Activated T-helper 1 cell treated with anti-CD3 and anti-CD28 coated beads, Interleukin-12 subunit alpha, Interleukin-12 subunit beta, Interleukin-2, Interleukin-4 antibody, amounts not matched to agents 30 ng/mL and 10 ng/mL and 1 ng/mL, durations not matched to agents 14 hours and 24 hours and 36 hours (primary cell): ENCODE measurements around the gene ARHGAP28. TPM values are rescaled to one million over a fixed set of nuclear protein-coding genes. Genes with fewer than 3 reads are reported as not detected.
"Not testable (repeated sequence)": the region's sequence is repeated elsewhere in the genome, so short reads cannot be mapped to it uniquely, and the experiment has no call there.

Source experiments
- DNase-seq: peaks from one replicate; pipeline ENCODE4 v3.0.0; 2021; ENCODE audit warnings: low spot score
- H3K27ac Mint-ChIP-seq: one replicate; pipeline ENCODE4 v1.8.0; 2021; ENCODE audit warnings: mild to moderate bottlenecking, mixed read lengths
- H3K27me3 Mint-ChIP-seq: one replicate; pipeline ENCODE4 v1.8.0; 2022; ENCODE audit warnings: mild to moderate bottlenecking, moderate library complexity, mixed read lengths; ENCODE audit not compliant: insufficient read depth
- H3K36me3 Mint-ChIP-seq: one replicate; pipeline ENCODE4 v1.8.0; 2021; ENCODE audit warnings: low read depth, mixed read lengths
- H3K4me1 Mint-ChIP-seq: one replicate; pipeline ENCODE4 v1.8.0; 2021; ENCODE audit warnings: low read depth, mixed read lengths
- H3K4me3 Mint-ChIP-seq: one replicate; pipeline ENCODE4 v1.8.0; 2021; ENCODE audit warnings: mild to moderate bottlenecking, moderate library complexity, mixed read lengths
- H3K9me3 Mint-ChIP-seq: one replicate; pipeline ENCODE4 v1.8.0; 2021; ENCODE audit warnings: mixed read lengths
- intact Hi-C: fragments of 100-400 bp; cut with micrococcal nuclease; formaldehyde crosslinking; loops from one replicate; pipeline ENCODE4 v1.15.1; 2024
- total RNA-seq: library from RNA; stranded (reverse); gene quantifications from 2 replicates; pipeline ENCODE4 v1.2.3, GENCODE V29; 2022

Gene ARHGAP28
- total RNA-seq, 1 donor from 2014 or later: not detected

DNA sequence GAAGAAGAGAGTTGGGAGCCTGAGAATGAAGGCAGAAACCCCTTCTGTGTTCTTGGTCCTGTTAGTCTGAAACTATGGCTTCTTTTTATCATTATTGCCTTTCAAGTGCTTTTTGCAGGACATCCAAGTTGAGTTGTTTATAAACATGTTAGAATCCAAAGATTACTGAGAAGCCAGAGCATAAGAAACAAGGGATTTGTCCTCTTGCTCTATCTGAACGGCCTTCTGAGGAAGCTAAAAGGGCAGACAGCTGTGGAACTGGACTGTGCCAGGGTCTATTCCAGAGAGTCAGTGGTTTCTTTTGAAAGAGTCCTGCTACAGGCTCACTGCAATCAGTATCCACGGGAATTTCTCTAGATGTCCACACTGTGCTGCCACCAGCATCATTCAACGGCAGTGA is 86.6 kb downstream of the ARHGAP28 start:
- peaks cover 14% of the 10 kb centered on the region for H3K9me3 Mint-ChIP-seq
- no peaks in the 10 kb centered on the region for H3K4me1 Mint-ChIP-seq
- no peak overlapping the region for H3K4me3 Mint-ChIP-seq
- H3K27ac Mint-ChIP-seq: no peak overlapping the region
- H3K36me3 Mint-ChIP-seq: no peaks in the 10 kb centered on the region
- H3K27me3 Mint-ChIP-seq: no peaks in the 10 kb centered on the region
- DNase-seq: no peak
- intact Hi-C loops: no loop called here

DNA sequence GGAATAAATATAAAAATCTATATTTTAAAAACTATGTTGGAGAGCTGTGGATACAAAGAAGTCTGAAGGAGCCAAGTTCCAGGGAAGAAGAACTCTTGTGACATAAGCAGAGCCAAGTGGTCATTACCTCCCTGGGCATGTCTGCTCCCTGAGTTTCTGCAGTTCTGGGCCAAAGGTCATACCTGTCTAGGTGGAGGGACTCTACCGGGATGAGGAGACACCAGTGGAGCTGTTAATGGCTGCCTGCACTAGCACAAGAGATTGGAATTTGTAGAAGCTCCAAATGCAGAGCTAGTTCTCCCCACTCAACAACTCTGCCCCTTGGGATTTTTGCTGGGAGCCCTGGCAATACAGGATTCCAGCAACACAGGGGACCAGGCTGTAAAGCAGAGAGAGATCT is 89.8 kb downstream of the ARHGAP28 start:
- Mint-ChIP-seq H3K27me3 (no peaks in the 10 kb centered on the region), H3K36me3 (no peaks in the 10 kb centered on the region), H3K4me3 (no peak overlapping the region), H3K4me1 (no peaks in the 10 kb centered on the region), H3K9me3 (peaks cover 12% of the 10 kb centered on the region), H3K27ac (no peak overlapping the region)
- DNase-seq: no peak
- intact Hi-C loops: no loop called here

DNA sequence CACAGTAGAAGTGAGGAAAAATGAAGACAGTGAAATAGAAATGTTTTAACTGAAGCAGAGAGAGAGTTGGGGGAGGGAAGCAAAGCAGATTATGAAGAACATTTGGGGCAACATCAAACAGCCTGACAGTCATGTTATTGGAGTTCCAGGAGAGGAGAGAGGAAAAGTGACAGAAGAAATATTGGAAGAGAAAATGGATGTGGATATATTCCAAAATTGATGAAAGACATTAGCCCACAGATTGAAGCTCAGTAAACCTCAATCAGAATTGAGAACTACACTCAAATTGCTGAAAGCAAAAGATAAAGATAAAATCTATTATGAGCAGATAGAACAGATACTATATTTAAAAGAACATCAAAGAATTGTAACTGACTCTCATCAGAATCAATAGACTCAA is 90.8 kb downstream of the ARHGAP28 start:
- H3K27ac Mint-ChIP-seq: no peak overlapping the region
- intact Hi-C loops: no loop called here
- no peak overlapping the region for H3K4me3 Mint-ChIP-seq
- DNase-seq: no peak
- no peaks in the 10 kb centered on the region for H3K36me3 Mint-ChIP-seq
- H3K9me3 Mint-ChIP-seq: peaks cover 14% of the 10 kb centered on the region
- H3K4me1 Mint-ChIP-seq: no peaks in the 10 kb centered on the region
- H3K27me3 Mint-ChIP-seq: no peaks in the 10 kb centered on the region

DNA sequence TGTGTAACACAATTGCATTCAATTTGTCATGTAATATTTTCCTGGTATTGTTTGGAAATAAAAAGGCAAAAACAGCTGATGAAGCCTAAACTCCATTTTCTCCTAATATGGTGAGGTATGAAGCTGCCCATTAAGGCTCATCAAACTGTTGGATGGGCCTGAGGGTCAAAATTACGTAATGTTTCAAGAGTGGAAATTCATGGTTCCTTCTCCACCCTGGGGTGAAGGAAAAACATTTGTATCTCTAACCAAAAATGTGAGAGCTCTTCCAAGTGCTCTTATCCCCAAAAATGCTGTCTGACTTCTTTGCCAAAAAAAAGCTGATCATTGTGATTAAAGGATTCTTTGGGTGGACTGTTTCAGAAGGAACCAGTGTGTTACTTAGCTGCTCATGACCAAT is 91.8 kb downstream of the ARHGAP28 start:
- no peaks in the 10 kb centered on the region for H3K4me1 Mint-ChIP-seq
- no peak overlapping the region for H3K4me3 Mint-ChIP-seq
- DNase-seq: no peak
- H3K27ac Mint-ChIP-seq: no peak overlapping the region
- H3K36me3 Mint-ChIP-seq: no peaks in the 10 kb centered on the region
- no peaks in the 10 kb centered on the region for H3K27me3 Mint-ChIP-seq
- intact Hi-C loops: no loop called here
- peaks cover 9% of the 10 kb centered on the region for H3K9me3 Mint-ChIP-seq

DNA sequence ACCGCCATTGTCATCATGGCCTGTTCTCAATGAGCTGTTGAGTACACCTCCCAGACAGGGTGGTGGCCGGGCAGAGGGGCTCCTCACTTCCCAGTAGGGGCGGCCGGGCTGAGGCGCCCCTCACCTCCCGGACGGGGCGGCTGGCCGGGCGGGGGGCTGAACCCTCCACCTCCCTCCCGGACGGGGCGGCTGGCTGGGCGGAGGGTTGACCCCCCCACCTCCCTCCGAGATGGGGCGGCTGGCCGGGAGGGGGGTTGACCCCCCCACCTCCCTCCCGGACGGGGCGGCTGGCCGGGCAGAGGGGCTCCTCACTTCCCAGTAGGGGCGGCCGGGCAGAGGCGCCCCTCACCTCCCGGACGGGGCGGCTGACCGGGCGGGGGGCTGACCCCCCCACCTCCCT is 97.6 kb downstream of the ARHGAP28 start:
- H3K27ac Mint-ChIP-seq, H3K36me3 Mint-ChIP-seq, H3K4me1 Mint-ChIP-seq, DNase-seq, intact Hi-C loops, H3K27me3 Mint-ChIP-seq, H3K4me3 Mint-ChIP-seq: not testable (repeated sequence)
- peaks cover 11% of the 10 kb centered on the region for H3K9me3 Mint-ChIP-seq

DNA sequence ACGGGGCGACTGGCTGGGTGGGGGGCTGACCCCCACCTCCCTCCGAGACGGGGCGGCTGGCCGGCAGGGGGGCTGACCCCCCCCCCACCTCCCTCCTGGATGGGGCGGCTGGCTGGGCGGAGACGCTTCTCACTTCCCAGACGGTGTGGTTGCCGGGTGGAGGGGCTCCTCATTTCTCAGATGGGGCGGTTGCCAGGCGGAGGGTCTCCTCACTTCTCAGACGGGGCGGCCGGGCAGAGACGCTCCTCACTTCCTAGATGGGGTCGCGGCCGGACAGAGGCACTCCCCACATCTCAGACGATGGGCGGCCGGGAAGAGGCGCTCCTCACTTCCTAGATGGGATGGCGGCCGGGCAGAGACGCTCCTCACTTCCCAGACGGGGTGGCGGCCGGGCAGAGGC is 98.0 kb downstream of the ARHGAP28 start:
- H3K27me3 Mint-ChIP-seq, H3K4me3 Mint-ChIP-seq, DNase-seq, H3K4me1 Mint-ChIP-seq, intact Hi-C loops, H3K27ac Mint-ChIP-seq, H3K36me3 Mint-ChIP-seq: not testable (repeated sequence)
- peaks cover 11% of the 10 kb centered on the region for H3K9me3 Mint-ChIP-seq

DNA sequence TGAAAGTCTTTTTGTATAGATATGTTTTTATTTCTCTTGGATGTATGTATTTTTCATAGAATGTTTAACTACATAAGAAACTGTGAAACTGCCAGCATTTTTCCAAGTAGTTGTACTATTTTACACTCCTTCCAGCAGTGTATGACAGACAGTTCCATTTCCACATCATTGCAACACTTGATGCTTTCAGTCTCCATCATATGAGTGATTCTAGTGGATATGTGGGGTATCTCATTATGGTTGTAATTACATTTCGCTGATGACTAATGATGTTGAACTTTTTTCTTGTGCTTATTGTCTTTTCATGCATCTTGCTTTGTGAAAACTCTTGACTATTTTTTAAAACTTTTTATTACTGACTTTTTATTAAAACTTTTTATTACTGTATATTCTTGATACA is 101.4 kb downstream of the ARHGAP28 start:
- Mint-ChIP-seq H3K27ac (no peak overlapping the region), H3K36me3 (no peaks in the 10 kb centered on the region), H3K4me3 (no peak overlapping the region), H3K27me3 (no peaks in the 10 kb centered on the region), H3K9me3 (peaks cover 7% of the 10 kb centered on the region), H3K4me1 (no peaks in the 10 kb centered on the region)
- DNase-seq: no peak
- intact Hi-C loops: no loop called here

DNA sequence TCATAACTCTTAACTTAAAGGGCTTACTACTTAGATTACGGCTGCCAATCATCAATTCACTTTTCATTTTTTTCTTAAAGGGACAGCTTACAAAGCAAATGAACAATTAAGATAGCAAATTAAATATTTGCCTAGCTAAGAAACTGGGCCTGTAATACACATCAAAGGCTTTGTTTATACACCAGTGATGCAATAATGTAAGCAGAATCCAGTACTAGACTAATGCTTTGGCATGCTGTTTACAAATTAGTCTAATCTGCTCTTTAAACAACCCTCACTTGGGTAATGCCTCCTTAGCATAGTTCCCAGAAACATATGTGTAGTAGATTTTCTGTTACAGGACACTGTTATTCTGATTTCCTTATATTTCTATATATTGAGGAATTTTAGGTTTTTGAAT is 105.8 kb downstream of the ARHGAP28 start:
- Mint-ChIP-seq H3K27ac (no peak overlapping the region), H3K9me3 (peaks cover 4% of the 10 kb centered on the region), H3K4me1 (no peaks in the 10 kb centered on the region), H3K4me3 (no peak overlapping the region), H3K27me3 (no peaks in the 10 kb centered on the region), H3K36me3 (no peaks in the 10 kb centered on the region)
- DNase-seq: no peak
- intact Hi-C loops: no loop called here

DNA sequence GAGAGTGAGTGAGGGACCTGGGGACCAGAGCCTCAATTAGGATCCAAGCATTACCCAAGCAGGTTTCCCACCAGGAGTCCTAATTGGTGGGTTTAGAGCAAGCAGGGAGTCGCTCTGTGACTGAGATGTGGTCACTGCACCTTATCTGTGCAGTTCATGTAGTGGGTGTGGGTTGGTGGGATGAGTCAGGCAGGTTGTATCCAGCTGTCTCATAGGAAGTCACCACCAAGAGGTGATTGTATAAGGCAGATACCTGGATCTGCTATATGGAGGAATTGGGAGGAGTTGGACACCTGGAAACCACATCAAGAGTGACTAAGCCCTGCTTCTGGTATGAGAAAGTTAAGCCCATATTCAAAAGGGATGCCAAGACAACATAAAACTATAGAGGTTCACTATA is 106.8 kb downstream of the ARHGAP28 start:
- no peaks in the 10 kb centered on the region for H3K36me3 Mint-ChIP-seq
- intact Hi-C loops: no loop called here
- H3K27me3 Mint-ChIP-seq: no peaks in the 10 kb centered on the region
- no peak overlapping the region for H3K27ac Mint-ChIP-seq
- DNase-seq: no peak
- H3K9me3 Mint-ChIP-seq: peaks cover 4% of the 10 kb centered on the region
- H3K4me1 Mint-ChIP-seq: no peaks in the 10 kb centered on the region
- no peak overlapping the region for H3K4me3 Mint-ChIP-seq

DNA sequence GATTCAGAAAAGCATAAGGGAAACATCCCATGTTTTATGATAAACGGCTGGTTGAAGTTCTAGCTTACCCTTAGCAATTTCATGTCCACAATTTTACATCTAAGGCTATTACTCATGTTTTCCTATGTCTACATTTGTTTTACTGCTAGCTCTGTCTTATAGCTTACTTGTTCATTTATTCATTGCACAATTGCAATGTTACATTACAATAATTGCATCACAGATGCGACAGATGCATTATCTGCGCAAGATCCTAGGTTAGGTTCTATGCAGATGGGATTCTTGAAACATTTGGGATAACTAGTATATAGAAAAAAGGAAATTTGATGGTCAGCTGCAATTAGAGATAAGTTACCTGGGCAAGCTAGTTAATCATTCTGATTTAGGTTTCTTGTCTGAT is 108.4 kb downstream of the ARHGAP28 start:
- intact Hi-C loops: no loop called here
- no peaks in the 10 kb centered on the region for H3K36me3 Mint-ChIP-seq
- no peaks in the 10 kb centered on the region for H3K27me3 Mint-ChIP-seq
- H3K4me3 Mint-ChIP-seq: no peak overlapping the region
- no peak overlapping the region for H3K27ac Mint-ChIP-seq
- H3K4me1 Mint-ChIP-seq: no peaks in the 10 kb centered on the region
- peaks cover 4% of the 10 kb centered on the region for H3K9me3 Mint-ChIP-seq
- no peak for DNase-seq

DNA sequence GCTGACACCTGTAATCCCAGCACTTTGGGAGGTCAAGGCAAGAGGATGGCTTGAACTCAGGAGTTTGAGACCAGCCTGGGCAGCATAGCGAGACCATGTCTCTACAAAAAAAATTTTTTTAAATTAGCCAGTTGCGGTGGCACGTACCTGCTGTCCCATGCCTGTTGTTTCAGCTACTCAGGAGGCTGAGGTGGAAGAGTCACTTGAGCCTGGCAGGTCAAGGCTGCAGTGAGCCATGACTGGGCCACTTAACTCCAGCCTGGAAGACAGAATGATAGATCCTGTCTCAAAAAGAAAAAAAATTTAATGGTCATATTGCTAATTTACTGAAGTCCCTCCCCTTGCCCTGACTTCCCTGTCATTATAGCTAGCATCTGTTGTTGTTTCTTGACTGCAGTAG is 112.6 kb downstream of the ARHGAP28 start:
- H3K36me3 Mint-ChIP-seq: no peaks in the 10 kb centered on the region

DNA sequence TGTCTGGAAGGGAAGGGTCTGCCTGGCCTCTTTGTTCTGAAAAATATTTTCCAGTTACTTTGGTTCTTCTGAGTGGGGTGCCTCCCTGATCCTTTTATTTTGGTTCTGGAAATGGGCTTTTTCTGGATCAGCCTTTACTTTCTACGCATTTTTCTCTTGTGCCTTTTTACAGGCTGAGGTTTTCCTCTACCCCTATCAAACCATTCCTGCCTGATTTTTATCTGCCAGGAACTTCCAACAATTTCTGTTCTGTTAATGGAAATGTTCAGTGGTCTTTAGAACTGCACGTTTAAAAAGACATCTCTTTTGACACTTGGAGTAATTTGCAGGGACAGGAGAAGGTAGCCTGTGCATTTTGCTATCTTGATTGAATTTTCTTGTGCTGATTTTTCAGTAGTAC is 113.8 kb downstream of the ARHGAP28 start:
- Mint-ChIP-seq H3K4me1 (no peaks in the 10 kb centered on the region), H3K4me3 (no peak overlapping the region), H3K27me3 (no peaks in the 10 kb centered on the region), H3K36me3 (no peaks in the 10 kb centered on the region), H3K27ac (no peak overlapping the region), H3K9me3 (peaks cover 12% of the 10 kb centered on the region)
- no peak for DNase-seq
- intact Hi-C loops: no loop called here

More for the DNA sequence above, 112.6 kb downstream of the ARHGAP28 start:
- Mint-ChIP-seq H3K27ac (no peak overlapping the region), H3K27me3 (no peaks in the 10 kb centered on the region), H3K4me3 (no peak overlapping the region), H3K9me3 (peaks cover 9% of the 10 kb centered on the region), H3K4me1 (no peaks in the 10 kb centered on the region)
- no peak for DNase-seq
- intact Hi-C loops: no loop called here

DNA sequence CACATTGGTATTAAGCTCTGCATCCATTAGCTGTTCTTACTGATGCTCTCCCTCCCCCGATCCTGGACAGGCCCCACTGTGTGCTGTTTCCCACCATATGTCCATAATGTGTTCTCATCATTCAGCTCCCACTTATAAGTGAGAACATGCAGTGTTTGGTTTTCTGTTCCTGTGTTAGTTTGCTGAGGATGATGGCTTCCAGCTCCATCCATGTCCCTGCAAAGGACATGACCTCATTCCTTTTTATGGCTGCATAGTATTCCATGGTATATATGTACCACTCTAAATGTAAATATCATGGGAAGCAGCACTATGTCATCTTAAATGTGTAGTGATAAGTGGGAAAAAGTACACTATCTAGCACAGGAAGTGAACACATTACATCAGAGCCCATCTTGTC is 116.0 kb downstream of the ARHGAP28 start:
- H3K4me3 Mint-ChIP-seq, H3K4me1 Mint-ChIP-seq, H3K9me3 Mint-ChIP-seq, intact Hi-C loops, DNase-seq, H3K27ac Mint-ChIP-seq, H3K36me3 Mint-ChIP-seq, H3K27me3 Mint-ChIP-seq: not testable (repeated sequence)

DNA sequence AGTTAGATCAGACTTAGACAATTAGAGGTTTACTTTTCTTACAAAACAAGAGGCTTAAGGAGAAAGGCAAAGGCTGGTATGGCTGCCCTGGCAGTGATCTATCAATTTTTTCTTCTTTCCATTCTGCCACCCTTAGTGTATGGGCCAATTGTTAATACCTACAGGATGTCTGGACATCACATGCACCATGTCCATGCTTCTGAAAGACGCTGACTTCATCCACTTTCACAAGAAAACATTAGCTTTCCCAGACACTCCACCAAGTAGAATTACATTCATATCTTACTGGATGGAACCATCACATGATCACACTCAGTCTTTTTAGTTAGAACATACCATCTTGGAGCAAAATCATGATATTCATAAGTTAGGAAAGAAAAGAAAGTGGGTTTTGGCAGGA is 120.9 kb downstream of the ARHGAP28 start:
- Mint-ChIP-seq H3K27ac (no peak overlapping the region), H3K27me3 (no peaks in the 10 kb centered on the region), H3K9me3 (peaks cover 8% of the 10 kb centered on the region), H3K36me3 (no peaks in the 10 kb centered on the region), H3K4me3 (no peak overlapping the region), H3K4me1 (no peaks in the 10 kb centered on the region)
- no peak for DNase-seq
- intact Hi-C loops: no loop called here
